Thyroid gland (tissue), 4 donors: ENCODE results near the gene MAP3K1.

Experiments used
- POLR2A ChIP-seq, 2 donors: fragments of 450-650 bp; IDR thresholded peaks; one replicate each; pipeline ENCODE4 v1.6.1; 2017; ENCODE audit warnings: antibody characterized with exemption in 2 of 2, mild to moderate bottlenecking in 2 of 2, moderate library complexity in 1 of 2
- TF ChIP-seq, protein P1 (sequence below), 6 experiments: fragments of 200-600 bp in 3 of 6; fragments of 450-650 bp in 3 of 6; sonication (generic) in 3 of 6; IDR thresholded peaks; one replicate each; pipeline ENCODE4 v1.5.1; 2016 to 2019; ENCODE audit warnings: antibody characterized with exemption in 6 of 6, mild to moderate bottlenecking in 2 of 6, inconsistent platforms in 1 of 6, moderate library complexity in 1 of 6

GRCh38 chr5:56786346-56786745, 29.0 kb upstream of the MAP3K1 start:
- TF ChIP-seq, protein P1, sequence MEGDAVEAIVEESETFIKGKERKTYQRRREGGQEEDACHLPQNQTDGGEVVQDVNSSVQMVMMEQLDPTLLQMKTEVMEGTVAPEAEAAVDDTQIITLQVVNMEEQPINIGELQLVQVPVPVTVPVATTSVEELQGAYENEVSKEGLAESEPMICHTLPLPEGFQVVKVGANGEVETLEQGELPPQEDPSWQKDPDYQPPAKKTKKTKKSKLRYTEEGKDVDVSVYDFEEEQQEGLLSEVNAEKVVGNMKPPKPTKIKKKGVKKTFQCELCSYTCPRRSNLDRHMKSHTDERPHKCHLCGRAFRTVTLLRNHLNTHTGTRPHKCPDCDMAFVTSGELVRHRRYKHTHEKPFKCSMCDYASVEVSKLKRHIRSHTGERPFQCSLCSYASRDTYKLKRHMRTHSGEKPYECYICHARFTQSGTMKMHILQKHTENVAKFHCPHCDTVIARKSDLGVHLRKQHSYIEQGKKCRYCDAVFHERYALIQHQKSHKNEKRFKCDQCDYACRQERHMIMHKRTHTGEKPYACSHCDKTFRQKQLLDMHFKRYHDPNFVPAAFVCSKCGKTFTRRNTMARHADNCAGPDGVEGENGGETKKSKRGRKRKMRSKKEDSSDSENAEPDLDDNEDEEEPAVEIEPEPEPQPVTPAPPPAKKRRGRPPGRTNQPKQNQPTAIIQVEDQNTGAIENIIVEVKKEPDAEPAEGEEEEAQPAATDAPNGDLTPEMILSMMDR (IDR thresholded peaks at IDR 0.05), result no peak
- no peak for TF ChIP-seq POLR2A (IDR thresholded peaks at IDR 0.05)
